Upper lobe of right lung (tissue), 1 donor: ENCODE results near the gene PTPRB. TPM values are rescaled to one million over a fixed set of nuclear protein-coding genes. Genes with fewer than 3 reads are reported as not detected.

Experiments
- ATAC-seq: fragments of 200-7000 bp; cut with Tn5 transposase; one replicate; pipeline ENCODE4 v1.9.1; 2020; ENCODE audit warnings: mild to moderate bottlenecking, moderate library complexity
- DNase-seq: peaks from one replicate; pipeline ENCODE4 v3.0.0-alpha.2; 2020
- H3K27ac ChIP-seq: fragments of 200-600 bp; one replicate; pipeline ENCODE4 v1.8.0; 2022
- H3K27me3 ChIP-seq: fragments of 200-600 bp; one replicate; pipeline ENCODE4 v1.8.0; 2022; ENCODE audit warnings: mild to moderate bottlenecking
- H3K36me3 ChIP-seq: fragments of 200-600 bp; one replicate; pipeline ENCODE4 v1.8.0; 2022
- H3K4me1 ChIP-seq: fragments of 200-600 bp; one replicate; pipeline ENCODE4 v1.8.0; 2022
- H3K4me3 ChIP-seq: fragments of 200-600 bp; one replicate; pipeline ENCODE4 v1.8.0; 2022; ENCODE audit warnings: mild to moderate bottlenecking
- H3K9me3 ChIP-seq: fragments of 200-600 bp; one replicate; pipeline ENCODE4 v1.8.0; 2022
- CTCF ChIP-seq: fragments of 200-600 bp; IDR thresholded peaks from one replicate; pipeline ENCODE4 v1.8.0; 2022; ENCODE audit warnings: antibody characterized with exemption
- intact Hi-C: fragments of 100-400 bp; cut with DNase I; formaldehyde crosslinking; loops from one replicate; pipeline ENCODE4 v1.11.0; 2022
- total RNA-seq: library from RNA; stranded (reverse); fragmentation: NEBNext Ultra II Directional; extraction: Animal tissue kit (Norgen Biotek cat#: 25700); gene quantifications from one replicate; pipeline ENCODE4 v1.2.1, GENCODE V29; 2021
- donor health status: DM: no; HTN: yes; CAD: no; lungs with severe emphysema.

Gene PTPRB
- total RNA-seq, 1 donor from 2014 or later: 196 TPM

- H3K4me3 ChIP-seq: no peak overlapping the region
- peaks cover 4% of the 10 kb centered on the region for H3K27me3 ChIP-seq
- DNase-seq (no peak), ATAC-seq (no peak)
- no peaks in the 10 kb centered on the region for H3K9me3 ChIP-seq
- H3K4me1 ChIP-seq: no peaks in the 10 kb centered on the region
- no peak for TF ChIP-seq CTCF
- intact Hi-C loops: loop anchor here (10.0 kb wide), 1 partner anchor 122 kb away; no protein-coding TSS in a partner anchor
- H3K27ac ChIP-seq: no peak overlapping the region
- peaks cover 18% of the 10 kb centered on the region for H3K36me3 ChIP-seq
Observed at GRCh38 chr12:70592664-70593063, 44.6 kb downstream of the PTPRB start.

GRCh38 chr12:70590549-70591226 is 46.5 kb downstream of the PTPRB start:
- H3K27ac ChIP-seq: no peak overlapping the region
- intact Hi-C loops: loop anchor here (10.0 kb wide), 1 partner anchor 124 kb away; no protein-coding TSS in a partner anchor
- no peaks in the 10 kb centered on the region for H3K4me1 ChIP-seq
- ATAC-seq (no peak), DNase-seq (no peak)
- no peaks in the 10 kb centered on the region for H3K9me3 ChIP-seq
- peaks cover 14% of the 10 kb centered on the region for H3K36me3 ChIP-seq
- H3K27me3 ChIP-seq: peaks cover 4% of the 10 kb centered on the region
- TF ChIP-seq CTCF: no peak
- no peak overlapping the region for H3K4me3 ChIP-seq

GRCh38 chr12:70590051-70590450 is 47.2 kb downstream of the PTPRB start:
- peak; percentile 93 for ATAC-seq
- intact Hi-C loops: loop anchor here (10.0 kb wide), 1 partner anchor 125 kb away; no protein-coding TSS in a partner anchor
- TF ChIP-seq CTCF: peak; percentile 88

GRCh38 chr12:70584332-70584731 is 52.9 kb downstream of the PTPRB start:
- no peaks in the 10 kb centered on the region for H3K27me3 ChIP-seq
- no peaks in the 10 kb centered on the region for H3K4me1 ChIP-seq
- H3K4me3 ChIP-seq: no peak overlapping the region
- TF ChIP-seq CTCF: no peak
- DNase-seq: no peak
- intact Hi-C loops: loop anchor here (10.0 kb wide), 1 partner anchor 700 kb away; no protein-coding TSS in a partner anchor
- no peak for ATAC-seq
- H3K36me3 ChIP-seq: peaks cover 7% of the 10 kb centered on the region
- no peak overlapping the region for H3K27ac ChIP-seq
- no peaks in the 10 kb centered on the region for H3K9me3 ChIP-seq

More at GRCh38 chr12:70590051-70590450, 47.2 kb downstream of the PTPRB start:
- Histone ChIP-seq H3K36me3 (peaks cover 14% of the 10 kb centered on the region), H3K4me3 (no peak overlapping the region), H3K9me3 (no peaks in the 10 kb centered on the region), H3K27ac (no peak overlapping the region), H3K4me1 (no peaks in the 10 kb centered on the region), H3K27me3 (peaks cover 4% of the 10 kb centered on the region)
- peak; percentile 80 for DNase-seq

- Histone ChIP-seq H3K27me3 (no peaks in the 10 kb centered on the region), H3K27ac (no peak overlapping the region), H3K9me3 (no peaks in the 10 kb centered on the region), H3K36me3 (peaks cover 7% of the 10 kb centered on the region), H3K4me3 (no peak overlapping the region), H3K4me1 (no peaks in the 10 kb centered on the region)
- intact Hi-C loops: loop anchor here (10.0 kb wide), 1 partner anchor 698 kb away; no protein-coding TSS in a partner anchor
- no peak for ATAC-seq
- TF ChIP-seq CTCF: no peak
- no peak for DNase-seq
Observed at GRCh38 chr12:70583251-70583650, 54.0 kb downstream of the PTPRB start.
